OCI-LY1 (cell line): Measurements from ENCODE around the gene MEIOSIN.

ENCODE experiments used
- CTCF ChIP-seq: fragments of 200-600 bp; sonication (generic), shearing (Covaris generic); IDR thresholded peaks from 2 replicates; pipeline ENCODE4 v1.5.1; 2017; ENCODE audit warnings: mild to moderate bottlenecking, antibody characterized with exemption, low read length, moderate library complexity, mixed read lengths
- EZH2 ChIP-seq: fragments of 200-600 bp; sonication (generic), shearing (Covaris generic); IDR thresholded peaks from 2 replicates; pipeline ENCODE4 v1.8.0; 2017; ENCODE audit warnings: borderline replicate concordance, mixed run types, mild to moderate bottlenecking, antibody characterized with exemption, low read length, moderate library complexity, mixed read lengths

- TF ChIP-seq CTCF (no peak), EZH2 (no peak)
These were observed 24.5 kb downstream of the MEIOSIN start for GRCh38 chr19:45757695-45758094.
